GM23248 (cell line): ENCODE results near the gene IQCM.

Experiments used
- EZH2 ChIP-seq: fragments of 200-600 bp; sonication (generic); IDR thresholded peaks from 2 replicates; pipeline ENCODE4 v1.6.1; 2018; ENCODE audit warnings: antibody characterized with exemption, mild to moderate bottlenecking; ENCODE audit not compliant: insufficient read depth, poor library complexity, severe bottlenecking
- EZH2phosphoT487 ChIP-seq: fragments of 200-600 bp; sonication (generic); IDR thresholded peaks from 2 replicates; pipeline ENCODE4 v1.6.1; 2018; ENCODE audit warnings: antibody characterized with exemption, moderate library complexity, mild to moderate bottlenecking, low read depth; ENCODE audit not compliant: insufficient read depth

DNA sequence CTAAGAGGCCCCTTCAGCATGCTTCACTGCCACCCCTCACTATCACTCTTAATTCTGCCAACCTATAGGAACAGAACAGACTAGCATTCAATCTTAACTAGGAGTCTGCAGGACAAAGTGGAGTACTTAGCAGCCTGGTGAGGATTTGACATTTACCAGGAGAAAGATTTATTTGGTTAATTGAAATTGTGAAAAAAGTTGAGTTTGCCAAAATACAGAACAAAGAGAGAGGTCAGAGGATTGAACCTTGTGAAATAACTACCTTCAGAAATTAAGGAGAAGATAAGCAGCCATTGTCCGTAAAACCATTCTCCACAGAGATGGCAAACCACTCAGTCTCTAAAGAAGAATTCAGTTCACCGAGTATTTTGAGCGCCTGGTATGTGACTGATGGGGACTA is 41.8 kb upstream of the IQCM start:
- TF ChIP-seq EZH2phosphoT487 (no peak), EZH2 (no peak)
